GM23338 (cell line): ENCODE measurements around the gene TEKT5. TPM values are rescaled to one million over a fixed set of nuclear protein-coding genes. Genes with fewer than 3 reads are reported as not detected.

Source experiments
- ATAC-seq: fragments of 200-7000 bp; cut with Tn5 transposase; 3 replicates; pipeline ENCODE4 v1.9.1; 2020
- DNase-seq: peaks from one replicate; pipeline ENCODE4 v3.0.0-alpha.2; 2015; ENCODE audit warnings: low spot score
- H2AFZ ChIP-seq: fragments of 200-600 bp; sonication (generic); 2 replicates; pipeline ENCODE4 v1.8.0; 2016; ENCODE audit warnings: antibody characterized with exemption, mild to moderate bottlenecking, moderate library complexity
- H3F3A ChIP-seq: fragments of 200-600 bp; sonication (generic); replicated peaks from 2 replicates; pipeline ENCODE4 v1.8.0; 2017; ENCODE audit warnings: antibody characterized with exemption, mixed run types, low read depth
- H3K27ac ChIP-seq: fragments of 200-600 bp; sonication (generic); 2 replicates; pipeline ENCODE4 v1.6.1; 2016; ENCODE audit warnings: low read depth
- H3K27me3 ChIP-seq: fragments of 200-600 bp; sonication (generic); 2 replicates; pipeline ENCODE4 v1.8.0; 2016; ENCODE audit warnings: mild to moderate bottlenecking, mixed run types, moderate library complexity; ENCODE audit not compliant: insufficient read depth
- H3K36me3 ChIP-seq: fragments of 200-600 bp; sonication (generic); 2 replicates; pipeline ENCODE4 v1.8.0; 2016; ENCODE audit warnings: mild to moderate bottlenecking; ENCODE audit not compliant: insufficient read depth
- H3K4me1 ChIP-seq: fragments of 200-600 bp; sonication (generic); 2 replicates; pipeline ENCODE4 v1.8.0; 2016; ENCODE audit warnings: mild to moderate bottlenecking, moderate library complexity; ENCODE audit not compliant: insufficient read depth
- H3K4me2 ChIP-seq: fragments of 200-600 bp; sonication (generic); 2 replicates; pipeline ENCODE4 v1.7.1; 2017; ENCODE audit warnings: mixed run types
- H3K4me3 ChIP-seq: fragments of 200-600 bp; sonication (generic); 2 replicates; pipeline ENCODE4 v1.6.1; 2016; ENCODE audit warnings: mixed run types
- H3K79me2 ChIP-seq: fragments of 200-600 bp; sonication (generic); replicated peaks from 2 replicates; pipeline ENCODE4 v1.8.0; 2017; ENCODE audit warnings: mild to moderate bottlenecking; ENCODE audit not compliant: insufficient read depth
- H3K9me2 ChIP-seq: fragments of 200-600 bp; sonication (generic); 2 replicates; pipeline ENCODE4 v1.8.0; 2017; ENCODE audit not compliant: insufficient read depth
- H4K20me1 ChIP-seq: fragments of 200-600 bp; sonication (generic); replicated peaks from 2 replicates; pipeline ENCODE4 v1.8.0; 2017; ENCODE audit warnings: mild to moderate bottlenecking; ENCODE audit not compliant: insufficient read depth
- H3K27ac Mint-ChIP-seq: 2 replicates; pipeline ENCODE4 v1.8.0; 2020; ENCODE audit warnings: inconsistent platforms, mild to moderate bottlenecking, moderate library complexity, mixed read lengths
- H3K27me3 Mint-ChIP-seq: 3 replicates; pipeline ENCODE4 v1.8.0; 2022; ENCODE audit warnings: low read depth, mild to moderate bottlenecking, moderate library complexity, mixed read lengths, inconsistent platforms; ENCODE audit not compliant: insufficient read depth, poor library complexity
- H3K36me3 Mint-ChIP-seq: 3 replicates; pipeline ENCODE4 v1.8.0; 2021; ENCODE audit warnings: low read depth, mild to moderate bottlenecking, inconsistent platforms, moderate library complexity, mixed read lengths
- H3K4me1 Mint-ChIP-seq: 3 replicates; pipeline ENCODE4 v1.8.0; 2020; ENCODE audit warnings: mild to moderate bottlenecking, inconsistent platforms, mixed read lengths
- H3K4me3 Mint-ChIP-seq: 3 replicates; pipeline ENCODE4 v1.8.0; 2021; ENCODE audit warnings: moderate library complexity, mild to moderate bottlenecking, inconsistent platforms, mixed read lengths
- H3K9me3 Mint-ChIP-seq: 3 replicates; pipeline ENCODE4 v1.8.0; 2020; ENCODE audit warnings: moderate library complexity, mild to moderate bottlenecking, inconsistent platforms, mixed read lengths
- CTCF ChIP-seq, 2 experiments: fragments of 200-600 bp in 1 of 2; sonication (generic) in 1 of 2; conservative IDR thresholded peaks; 2 replicates each; pipeline versions ENCODE4 v1.5.1 to v1.6.1; 2016 to 2017; ENCODE audit warnings: antibody characterized with exemption in 2 of 2, low read depth in 2 of 2, mild to moderate bottlenecking in 2 of 2, moderate library complexity in 1 of 2
- ETS1 ChIP-seq: IDR thresholded peaks from 2 replicates; pipeline ENCODE4 v1.6.1; 2016; ENCODE audit warnings: antibody characterized with exemption
- JUNB ChIP-seq: IDR thresholded peaks from one replicate; pipeline ENCODE4 v1.6.1; 2016; ENCODE audit warnings: antibody characterized with exemption; ENCODE audit not compliant: unreplicated experiment
- NANOG ChIP-seq: IDR thresholded peaks from 2 replicates; pipeline ENCODE4 v1.6.1; 2016; ENCODE audit warnings: antibody characterized with exemption, borderline replicate concordance
- POLR2AphosphoS5 ChIP-seq: IDR thresholded peaks from 2 replicates; pipeline ENCODE4 v1.6.1; 2016; ENCODE audit warnings: antibody characterized with exemption, low read depth
- REST ChIP-seq: IDR thresholded peaks from one replicate; pipeline ENCODE4 v1.6.1; 2018; ENCODE audit warnings: antibody characterized with exemption; ENCODE audit not compliant: unreplicated experiment
- ZNF114 ChIP-seq: fragments of 250-450 bp; sonication (Bioruptor Pico); IDR thresholded peaks from 2 replicates; pipeline ENCODE4 v1.5.0; 2020; ENCODE audit warnings: mild to moderate bottlenecking, moderate library complexity
- ZNF331 ChIP-seq: fragments of 250-450 bp; sonication (Bioruptor Pico); IDR thresholded peaks from 2 replicates; pipeline ENCODE4 v1.5.0; 2020; ENCODE audit warnings: low read depth, mild to moderate bottlenecking, moderate library complexity
- ZNF462 ChIP-seq: fragments of 250-450 bp; sonication (Bioruptor Pico); IDR thresholded peaks from 2 replicates; pipeline ENCODE4 v1.5.0; 2020; ENCODE audit warnings: mild to moderate bottlenecking, moderate library complexity
- polyA plus RNA-seq: library from polyadenylated mRNA; unstranded; fragments of >200 nt; fragmentation: Nextera tagmentation; extraction: Ambion mirVana; gene quantifications from 2 replicates; pipeline ENCODE4 v1.2.1, GENCODE V29; 2016
- total RNA-seq: library from RNA; depleted of rRNA; stranded (reverse); fragments of >200 nt; shearing (Covaris generic); gene quantifications from 2 replicates; pipeline ENCODE4 v1.2.3, GENCODE V29; 2014

TEKT5 gene
- total and polyA plus RNA-seq, 2 experiments from 2014 or later = 0.52 TPM; not detected in 1

GRCh38 chr16:10665166-10665565 is 29.6 kb downstream of the TEKT5 start (continued):
- TF ChIP-seq ZNF462 (CRISPR knock-in tag) = no peak
- no peak for TF ChIP-seq CTCF (conservative IDR thresholded peaks at IDR 0.05; ENCODE audit: low read depth in 2 of 2)
- TF ChIP-seq POLR2AphosphoS5 = no peak
- no peak for TF ChIP-seq ZNF114 (CRISPR knock-in tag)
- TF ChIP-seq ETS1 = no peak
- TF ChIP-seq JUNB = no peak

GRCh38 chr16:10664720-10665126 is 30.0 kb downstream of the TEKT5 start:
- no peak overlapping the region for H3K27ac Mint-ChIP-seq
- Histone ChIP-seq H4K20me1 (no peaks in the 10 kb centered on the region), H3F3A (no peaks in the 10 kb centered on the region), H3K27ac (no peak overlapping the region), H3K27me3 (no peaks in the 10 kb centered on the region), H3K79me2 (no peaks in the 10 kb centered on the region), H3K4me3 (no peak overlapping the region), H3K4me2 (no peak overlapping the region), H2AFZ (no peak overlapping the region), H3K4me1 (peaks cover 12% of the 10 kb centered on the region), H3K9me2 (no peaks in the 10 kb centered on the region), H3K36me3 (no peaks in the 10 kb centered on the region)
- H3K4me1 Mint-ChIP-seq = peaks cover 17% of the 10 kb centered on the region
- DNase-seq (no peak), ATAC-seq (no peak)
- H3K4me3 Mint-ChIP-seq = no peak overlapping the region
- H3K9me3 Mint-ChIP-seq = peaks cover 23% of the 10 kb centered on the region
- peaks cover 4% of the 10 kb centered on the region for H3K27me3 Mint-ChIP-seq
- peaks cover 15% of the 10 kb centered on the region; the same call in 1 of the 3 replicates for H3K36me3 Mint-ChIP-seq
- TF ChIP-seq ZNF114 (CRISPR knock-in tag) = no peak
- TF ChIP-seq JUNB = no peak
- TF ChIP-seq CTCF (conservative IDR thresholded peaks at IDR 0.05; ENCODE audit: low read depth in 2 of 2) = no peak
- no peak for TF ChIP-seq NANOG
- TF ChIP-seq REST = no peak
- TF ChIP-seq ZNF331 (CRISPR knock-in tag) = no peak
